K562 (cell line): Measurements from ENCODE around the gene IKBKE. TPM values are rescaled to one million over a fixed set of nuclear protein-coding genes. Genes with fewer than 3 reads are reported as not detected.

Experiments
- ATAC-seq: fragments of 200-7000 bp; cut with Tn5 transposase; 3 replicates; pipeline ENCODE4 v1.9.1; 2020; ENCODE audit warnings: moderate library complexity
- BruUV-seq: library from RNA; stranded (reverse); fragments of 400-500 nt; replicated peaks from 2 replicates; lab custom pipeline; 2021; lab: Mats Ljungman, UMichigan
- CTCF ChIA-PET: fragments of 300-600 bp; formaldehyde crosslinking; extraction: SDS; loops from one replicate; lab custom pipeline; 2021; ENCODE audit warnings: low intra/inter-chr PET ratio; lab: Yijun Ruan, JAX
- POLR2A ChIA-PET: fragments of 300-600, 350-650 bp; sonication (Branson Sonifier 250); formaldehyde crosslinking; extraction: SDS; loops from one replicate; lab custom pipeline; 2021; ENCODE audit warnings: antibody characterized with exemption, inconsistent platforms; lab: Yijun Ruan, JAX
- DNase-seq, 4 experiments: peaks; one replicate each; pipeline versions ENCODE4 v3.0.0 to v3.0.0-alpha.2; 2011 to 2018; ENCODE audit warnings: low spot score in 3 of 4, mixed read lengths in 3 of 4; ENCODE audit errors: extremely low read depth in 1 of 4
- FAIRE-seq: peaks from 2 replicates; lab custom pipeline; 2011; peaks lifted over from hg19 to GRCh38; lab: Jason Lieb, UNC
- H2AFZ ChIP-seq: 2 replicates; pipeline ENCODE4 v1.6.0; 2011; ENCODE audit warnings: low read depth, low read length, control low read depth, inconsistent platforms
- H3K27ac ChIP-seq: fragments of 200-600 bp; 3 replicates; pipeline ENCODE4 v1.8.0; 2011; ENCODE audit warnings: low read depth, mild to moderate bottlenecking, control low read depth, inconsistent platforms, low read length, moderate library complexity, mixed read lengths; ENCODE audit errors: extremely low read depth
- H3K27me3 ChIP-seq, 2 experiments: fragments of 300-600 bp in 1 of 2; 2 replicates in 1 of 2; 3 replicates in 1 of 2; pipeline versions ENCODE4 v1.6.0 to v1.8.0; 2011; ENCODE audit warnings: inconsistent platforms in 2 of 2, low read length in 2 of 2, mild to moderate bottlenecking in 1 of 2, mixed read lengths in 1 of 2, moderate library complexity in 1 of 2; ENCODE audit not compliant: control insufficient read depth in 2 of 2, insufficient read depth in 2 of 2
- H3K36me3 ChIP-seq: fragments of 300-600 bp; 3 replicates; pipeline ENCODE4 v1.8.0; 2011; ENCODE audit warnings: mild to moderate bottlenecking, low read length, inconsistent platforms; ENCODE audit not compliant: control insufficient read depth, insufficient read depth
- H3K4me1 ChIP-seq, 2 experiments: fragments of 200-600 bp in 1 of 2; replicated peaks in 1 of 2; 2 replicates in 1 of 2; 3 replicates in 1 of 2; pipeline versions ENCODE4 v1.5.1 to v1.8.0; 2011; ENCODE audit warnings: inconsistent platforms in 2 of 2, low read length in 2 of 2, mild to moderate bottlenecking in 1 of 2, mixed read lengths in 1 of 2, moderate library complexity in 1 of 2; ENCODE audit not compliant: control insufficient read depth in 2 of 2, insufficient read depth in 2 of 2
- H3K4me2 ChIP-seq: 2 replicates; pipeline ENCODE4 v1.6.1; 2011; ENCODE audit warnings: low read length, control low read depth, inconsistent platforms, mixed read lengths; ENCODE audit not compliant: insufficient read depth
- H3K4me3 ChIP-seq: fragments of 200-600 bp; sonication (generic), shearing (Covaris generic); 2 replicates; pipeline ENCODE4 v1.5.1; 2016; ENCODE audit warnings: control low read depth, inconsistent platforms
- H3K79me2 ChIP-seq: fragments of 200-600 bp; 3 replicates; pipeline ENCODE4 v1.8.0; 2011; ENCODE audit warnings: low read length, inconsistent platforms; ENCODE audit not compliant: control insufficient read depth, insufficient read depth
- H3K9ac ChIP-seq, 2 experiments: 2 replicates each; pipeline versions ENCODE4 v1.6.0 to v1.6.1; 2011; ENCODE audit warnings: low read depth in 2 of 2, low read length in 2 of 2, control low read depth in 1 of 2, inconsistent platforms in 1 of 2, mild to moderate bottlenecking in 1 of 2, mixed read lengths in 1 of 2; ENCODE audit not compliant: insufficient read depth in 1 of 2
- H3K9me1 ChIP-seq: one replicate; pipeline ENCODE4 v1.6.0; 2011; ENCODE audit warnings: inconsistent platforms, mild to moderate bottlenecking, low read length, moderate library complexity; ENCODE audit not compliant: control insufficient read depth, insufficient read depth
- H3K9me3 ChIP-seq: replicated peaks from 2 replicates; pipeline ENCODE4 v1.5.1; 2011; ENCODE audit warnings: low read depth, low read length, inconsistent platforms; ENCODE audit not compliant: control insufficient read depth, insufficient read depth
- H4K20me1 ChIP-seq: replicated peaks from 2 replicates; pipeline ENCODE4 v1.6.1; 2011; ENCODE audit warnings: low read length, inconsistent platforms, mixed read lengths; ENCODE audit not compliant: control insufficient read depth, insufficient read depth
- CEBPB ChIP-seq: fragments of 450-650 bp; IDR thresholded peaks from 2 replicates; pipeline ENCODE4 v1.6.1; 2016; ENCODE audit warnings: missing genetic modification characterization, missing compliant biosample characterization
- CEBPG ChIP-seq, 3 experiments: fragments of 200-800 bp in 1 of 3; sonication (Bioruptor generic) in 1 of 3; sonication (generic) in 1 of 3; formaldehyde crosslinking in 1 of 3; IDR thresholded peaks in 2 of 3; conservative IDR thresholded peaks in 1 of 3; 2 replicates each; pipeline versions ENCODE4 v1.6.1 to v1.8.0; 2016 to 2022; ENCODE audit warnings: missing compliant biosample characterization in 2 of 3, missing genetic modification characterization in 2 of 3, mild to moderate bottlenecking in 1 of 3, missing genetic modification reagents in 1 of 3
- RNF2 ChIP-seq: sonication (generic); IDR thresholded peaks from 2 replicates; pipeline ENCODE4 v1.6.1; 2016
- ZNF384 ChIP-seq: IDR thresholded peaks from 2 replicates; pipeline ENCODE4 v1.6.1; 2012; ENCODE audit warnings: low read depth, low read length, improper control_type of control experiment
- ZNF696 ChIP-seq: fragments of 250-450 bp; sonication (Bioruptor Pico); conservative IDR thresholded peaks from 2 replicates; pipeline ENCODE4 v1.4.0; 2020; ENCODE audit warnings: mild to moderate bottlenecking, moderate library complexity
- WGBS: fragments of 100-300 bp; shearing (Covaris generic); methylation state at CpG from one replicate; pipeline ENCODE4 v1.1.6; 2016; ENCODE audit warnings: low coverage, mixed read lengths; ENCODE audit not compliant: insufficient coverage; ENCODE audit errors: missing lambda C conversion rate; 5-methylcytosine and 5-hydroxymethylcytosine counted together
- in situ Hi-C: fragments of 300-500 bp; cut with MboI; formaldehyde crosslinking; loops from 4 replicates; pipeline ENCODE4 v1.15.0; 2018; ENCODE audit warnings: inconsistent platforms, mixed read lengths
- intact Hi-C: fragments of 100-400 bp; cut with micrococcal nuclease; formaldehyde crosslinking; loops from 2 replicates; pipeline ENCODE4 v1.14.2; 2022
- polyA plus RNA-seq, 8 experiments: library from polyadenylated mRNA; depleted of rRNA in 4 of 8; stranded (reverse) in 5 of 8; unstranded in 3 of 8; fragments of >200 nt; fragmentation: Nextera tagmentation in 2 of 8; fragmentation: Illumina TruSeq in 1 of 8; extraction: Ambion mirVana in 2 of 8; extraction: Trizol in 1 of 8; gene quantifications; 2 replicates each; pipeline versions ENCODE4 v1.2.1 to v1.2.3, GENCODE V29; 2011 to 2014; ENCODE audit warnings: inconsistent platforms in 1 of 8, missing spikeins in 1 of 8
- total RNA-seq, 7 experiments: library from RNA; depleted of rRNA in 6 of 7; stranded (reverse); fragments of >200 nt in 6 of 7; fragmentation: Illumina TruSeq in 2 of 7; extraction: Trizol in 2 of 7; gene quantifications; 2 replicates each; pipeline versions ENCODE4 v1.2.1 to v1.2.3, GENCODE V29; 2011 to 2021; ENCODE audit warnings: low replicate concordance in 1 of 7
- TF ChIP-seq, protein P1 (sequence below): fragments of 250-450 bp; sonication (Bioruptor Pico); IDR thresholded peaks from 2 replicates; pipeline ENCODE4 v1.8.0; 2021; ENCODE audit warnings: moderate library complexity, mild to moderate bottlenecking, inconsistent platforms

The IKBKE gene
- total and polyA plus RNA-seq, 9 of the 15 experiments (the other 6 are each of a cell fraction or from before 2014, with no cell fraction given): 2.3 to 9.0 (median 4.8) TPM

DNA sequence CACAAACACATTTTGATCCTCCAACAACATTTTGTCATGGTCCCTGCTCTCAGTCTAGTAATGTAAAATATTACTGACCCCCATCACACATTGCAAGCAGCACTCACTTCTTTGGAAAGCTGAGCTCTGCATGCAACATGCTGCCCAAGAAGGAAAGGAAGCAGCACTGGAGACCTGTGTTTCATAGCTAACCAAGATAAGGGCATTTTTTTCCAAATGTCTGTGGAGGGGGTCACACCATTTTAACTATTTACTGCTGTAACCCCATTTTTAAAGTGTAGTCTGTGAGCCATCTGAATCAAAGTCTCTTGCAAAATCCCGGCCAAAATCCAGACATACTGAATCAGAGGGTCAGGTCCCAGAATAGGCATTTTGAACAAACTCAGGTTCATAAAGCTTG lies 32.5 kb downstream of the IKBKE start:
- no TSS peak for BruUV-seq
- Histone ChIP-seq H2AFZ (no peak overlapping the region), H3K4me2 (no peak overlapping the region), H3K4me1 (peaks cover 29 to 43% of the 10 kb centered on the region in 2 experiments), H4K20me1 (no peaks in the 10 kb centered on the region), H3K9me1 (no peaks in the 10 kb centered on the region), H3K36me3 (no peaks in the 10 kb centered on the region), H3K9me3 (no peaks in the 10 kb centered on the region), H3K9ac (no peak overlapping the region), H3K27me3 (peaks cover under 1 to 3% of the 10 kb centered on the region in 2 experiments; a peak in 2 of 5 replicates), H3K4me3 (no peak overlapping the region), H3K27ac (peak overlapping the region; percentile 81; the same call in 1 of the 3 replicates), H3K79me2 (no peaks in the 10 kb centered on the region)
- intact Hi-C loops (no loop called here), in situ Hi-C loops (no loop called here)
- 61% methylated on average over 1 of the region's 1 CpG for WGBS
- FAIRE-seq: no peak
- ChIA-PET POLR2A (interaction anchor here (1.2 to 1.5 kb wide), 2 partner anchors 9 to 12 kb away, joined by 3 to 4 read pairs; no protein-coding TSS in a partner anchor), CTCF (no interaction called here)
- DNase-seq: no peak
- TF ChIP-seq CEBPG (CRISPR knock-in tag; IDR thresholded peaks at IDR 0.05) (no peak), CEBPG (tag; conservative IDR thresholded peaks at IDR 0.05 in 1 of 2, IDR thresholded peaks at IDR 0.05 in 1 of 2) (0 out of 4 replicates have a peak, but pooled peaks of 1 of the 2 experiments have one; percentile 7), CEBPB (tag) (peak; percentile 77), ZNF696 (CRISPR knock-in tag) (no peak), ZNF384 (0 out of 2 replicates have a peak, but pooled peaks have one; percentile 20), RNF2 (no peak)
- TF ChIP-seq, protein P1, sequence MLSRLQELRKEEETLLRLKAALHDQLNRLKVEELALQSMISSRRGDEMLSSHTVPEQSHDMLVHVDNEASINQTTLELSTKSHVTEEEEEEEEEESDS (CRISPR knock-in tag): no peak
- no peak for ATAC-seq
